CD4-positive, alpha-beta T cell (primary cell): Measurements from ENCODE around the gene CNKSR3. TPM values are rescaled to one million over a fixed set of nuclear protein-coding genes. Genes with fewer than 3 reads are reported as not detected.

Experiments used
- ATAC-seq: fragments of 200-7000 bp; cut with Tn5 transposase; one replicate; pipeline ENCODE4 v1.10.0; 2022; ENCODE audit warnings: mild to moderate bottlenecking; ENCODE audit not compliant: poor library complexity
- CTCF ChIA-PET: fragments of 350-600 bp; sonication (Branson Sonifier 250); formaldehyde crosslinking; loops from one replicate; lab custom pipeline; 2021; ENCODE audit warnings: antibody characterized with exemption, inconsistent platforms; lab: Charles Lee
- POLR2A ChIA-PET: fragments of 350-600 bp; sonication (Branson Sonifier 250); formaldehyde crosslinking; loops from one replicate; lab custom pipeline; 2021; ENCODE audit warnings: antibody characterized with exemption, inconsistent platforms; lab: Charles Lee
- DNase-seq, 14 experiments: peaks; one replicate each; pipeline ENCODE4 v3.0.0-alpha.2; 2013 to 2020; ENCODE audit warnings: mixed read lengths in 2 of 14
- H3K27ac ChIP-seq, 2 donors: one replicate each; pipeline versions ENCODE4 v1.5.1 to v1.7.0; 2013; ENCODE audit warnings: low read length in 2 of 2, low read depth in 1 of 2, mild to moderate bottlenecking in 1 of 2
- H3K27me3 ChIP-seq, 2 experiments: 1 replicate in 1 of 2; 2 replicates in 1 of 2; pipeline versions ENCODE4 v1.6.1 to v1.7.0; 2013; ENCODE audit warnings: low read length in 2 of 2, control low read depth in 1 of 2, mild to moderate bottlenecking in 1 of 2, moderate library complexity in 1 of 2; ENCODE audit not compliant: insufficient read depth in 2 of 2, control insufficient read depth in 1 of 2
- H3K36me3 ChIP-seq: one replicate; pipeline ENCODE4 v1.6.1; 2013; ENCODE audit warnings: low read length, control low read depth; ENCODE audit not compliant: insufficient read depth
- H3K4me1 ChIP-seq: one replicate; pipeline ENCODE4 v1.6.1; 2013; ENCODE audit warnings: low read length, control low read depth; ENCODE audit not compliant: insufficient read depth
- H3K4me3 ChIP-seq: one replicate; pipeline ENCODE4 v1.5.1; 2013; ENCODE audit warnings: mild to moderate bottlenecking, low read length, moderate library complexity
- H3K9me3 ChIP-seq, 2 experiments: 1 replicate in 1 of 2; 2 replicates in 1 of 2; pipeline versions ENCODE4 v1.6.1 to v1.7.0; 2013; ENCODE audit warnings: low read length in 2 of 2, mild to moderate bottlenecking in 2 of 2, control low read depth in 1 of 2, moderate library complexity in 1 of 2; ENCODE audit not compliant: control insufficient read depth in 1 of 2, insufficient read depth in 1 of 2
- H3K27ac Mint-ChIP-seq: one replicate; pipeline ENCODE4 v1.8.0; 2020; ENCODE audit warnings: mixed read lengths
- H3K27me3 Mint-ChIP-seq: one replicate; pipeline ENCODE4 v1.8.0; 2021; ENCODE audit warnings: mixed read lengths
- H3K36me3 Mint-ChIP-seq: one replicate; pipeline ENCODE4 v1.8.0; 2021; ENCODE audit warnings: low read depth, mixed read lengths
- H3K4me1 Mint-ChIP-seq: one replicate; pipeline ENCODE4 v1.8.0; 2021; ENCODE audit warnings: low read depth, mixed read lengths
- H3K4me3 Mint-ChIP-seq: one replicate; pipeline ENCODE4 v1.8.0; 2020; ENCODE audit warnings: mild to moderate bottlenecking, mixed read lengths
- H3K9me3 Mint-ChIP-seq: one replicate; pipeline ENCODE4 v1.8.0; 2020; ENCODE audit warnings: mixed read lengths
- intact Hi-C, 2 experiments: fragments of 100-400 bp; cut with DNase I in 1 of 2; cut with micrococcal nuclease in 1 of 2; formaldehyde crosslinking; loops; one replicate each; pipeline versions ENCODE4 v1.15.1 to v1.9.0; 2023 to 2025; cut with DNase I, micrococcal nuclease
- total RNA-seq, 174 experiments: library from RNA in 2 of 174; stranded (reverse) in 2 of 174; gene quantifications; one replicate each; pipeline ENCODE4 v1.2.3 and lab custom pipeline; 2021 to 2026
- TF ChIP-seq, protein P1 (sequence below): fragments of 200-600 bp; IDR thresholded peaks from one replicate; pipeline ENCODE4 v1.8.0; 2022; ENCODE audit warnings: antibody characterized with exemption, mild to moderate bottlenecking

The CNKSR3 gene
- total RNA-seq, 2 experiments from 2014 or later = 0.14 TPM; not detected in 1

DNA sequence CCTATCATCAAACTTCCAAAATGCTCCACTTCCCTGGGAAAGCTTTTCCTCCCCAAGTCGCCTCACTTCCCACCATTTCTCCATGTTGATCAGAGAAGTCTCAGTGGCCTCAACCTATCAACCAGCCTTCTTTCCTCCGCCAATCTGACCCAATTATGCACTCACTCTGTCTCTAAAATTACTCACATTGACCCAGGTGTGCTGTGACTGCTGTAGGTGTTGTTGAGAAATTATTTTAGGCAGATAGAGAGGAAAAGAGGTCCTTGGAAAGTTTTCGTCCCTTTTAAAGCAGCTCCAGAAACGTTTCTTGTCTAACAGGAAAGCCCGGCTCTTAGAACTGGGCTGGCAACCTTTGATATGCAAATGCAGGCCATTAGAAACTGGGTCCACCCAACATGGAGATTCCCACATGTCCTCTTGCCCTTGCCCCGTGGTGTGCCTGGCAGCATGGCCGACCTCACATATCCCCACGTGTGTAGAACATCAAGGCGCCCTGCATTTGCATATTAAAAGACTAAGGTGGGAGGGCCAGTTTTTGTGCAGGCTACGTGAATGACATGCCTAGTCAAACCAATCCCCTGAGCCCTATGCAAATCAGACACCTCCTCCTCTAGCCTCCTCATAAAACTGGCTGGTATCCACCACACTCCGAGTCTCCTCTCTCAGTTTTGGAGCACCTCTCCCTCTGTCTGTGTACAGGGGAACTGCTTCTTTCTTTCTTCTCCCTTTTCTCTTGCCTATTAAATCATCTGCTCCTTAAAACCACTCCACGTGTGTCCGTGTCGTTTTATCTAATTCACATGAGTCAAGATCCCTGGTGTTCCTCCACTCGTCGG is 166.8 kb downstream of the CNKSR3 start:
- no peaks in the 10 kb centered on the region for H3K4me1 Mint-ChIP-seq
- TF ChIP-seq, protein P1, sequence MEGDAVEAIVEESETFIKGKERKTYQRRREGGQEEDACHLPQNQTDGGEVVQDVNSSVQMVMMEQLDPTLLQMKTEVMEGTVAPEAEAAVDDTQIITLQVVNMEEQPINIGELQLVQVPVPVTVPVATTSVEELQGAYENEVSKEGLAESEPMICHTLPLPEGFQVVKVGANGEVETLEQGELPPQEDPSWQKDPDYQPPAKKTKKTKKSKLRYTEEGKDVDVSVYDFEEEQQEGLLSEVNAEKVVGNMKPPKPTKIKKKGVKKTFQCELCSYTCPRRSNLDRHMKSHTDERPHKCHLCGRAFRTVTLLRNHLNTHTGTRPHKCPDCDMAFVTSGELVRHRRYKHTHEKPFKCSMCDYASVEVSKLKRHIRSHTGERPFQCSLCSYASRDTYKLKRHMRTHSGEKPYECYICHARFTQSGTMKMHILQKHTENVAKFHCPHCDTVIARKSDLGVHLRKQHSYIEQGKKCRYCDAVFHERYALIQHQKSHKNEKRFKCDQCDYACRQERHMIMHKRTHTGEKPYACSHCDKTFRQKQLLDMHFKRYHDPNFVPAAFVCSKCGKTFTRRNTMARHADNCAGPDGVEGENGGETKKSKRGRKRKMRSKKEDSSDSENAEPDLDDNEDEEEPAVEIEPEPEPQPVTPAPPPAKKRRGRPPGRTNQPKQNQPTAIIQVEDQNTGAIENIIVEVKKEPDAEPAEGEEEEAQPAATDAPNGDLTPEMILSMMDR = no peak
- POLR2A ChIA-PET = no interaction called here

DNA sequence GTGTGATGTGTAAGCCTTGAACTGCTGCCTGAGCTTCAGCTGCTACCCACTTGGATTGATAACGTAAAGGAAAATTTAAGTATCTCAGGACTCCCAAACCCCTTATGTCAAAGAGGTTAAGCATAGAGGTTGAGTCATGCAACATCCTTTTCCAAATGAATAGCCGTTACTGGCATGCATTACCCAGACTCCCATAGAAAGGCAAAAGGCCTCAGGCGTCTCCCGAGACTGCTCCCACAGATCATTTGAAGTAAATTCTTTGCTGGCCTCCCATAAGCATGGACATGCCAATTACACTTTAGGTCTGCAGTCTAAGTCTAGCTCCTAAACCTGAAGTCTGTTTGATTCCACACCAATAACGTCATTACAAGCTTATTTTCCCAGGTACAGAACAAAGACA is 168.6 kb downstream of the CNKSR3 start:
- no peak overlapping the region for H3K27ac ChIP-seq
- no peak overlapping the region for H3K27ac Mint-ChIP-seq

More for the DNA sequence above, 166.8 kb downstream of the CNKSR3 start:
- no peaks in the 10 kb centered on the region for H3K27me3 ChIP-seq
- H3K9me3 ChIP-seq = peaks cover 0 to 6% of the 10 kb centered on the region in 2 experiments
- no peaks in the 10 kb centered on the region for H3K4me1 ChIP-seq
- CTCF ChIA-PET = no interaction called here
- intact Hi-C loops = no loop called here
- no peaks in the 10 kb centered on the region for H3K36me3 ChIP-seq
- Mint-ChIP-seq H3K4me3 (no peak overlapping the region), H3K36me3 (no peaks in the 10 kb centered on the region), H3K27me3 (no peaks in the 10 kb centered on the region), H3K9me3 (peaks cover 3% of the 10 kb centered on the region), H3K27ac (no peak overlapping the region)
- H3K4me3 ChIP-seq = no peak overlapping the region
- peak in 1 of 14 experiments; percentile 18 for DNase-seq
- H3K27ac ChIP-seq = no peak overlapping the region
- peak; percentile 56 for ATAC-seq

DNA sequence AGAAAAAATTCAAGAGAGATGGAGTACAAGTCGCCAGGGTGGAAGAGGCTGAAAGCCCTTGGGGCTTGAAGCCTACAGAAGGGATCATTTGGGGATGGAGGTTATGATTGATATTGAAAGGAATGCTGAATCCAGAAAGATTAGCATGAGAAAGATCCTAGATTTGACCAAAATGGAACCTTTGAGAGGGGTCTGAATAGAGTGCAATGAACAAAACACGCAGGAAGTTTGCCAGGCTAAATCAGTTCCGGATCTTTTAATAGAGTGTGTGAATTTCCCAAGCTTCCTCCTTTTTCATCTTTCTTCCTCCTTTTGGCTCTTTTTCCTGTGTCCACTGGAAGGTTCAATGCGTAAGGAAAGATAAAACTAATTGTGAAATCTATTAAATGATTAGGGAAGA is 169.1 kb downstream of the CNKSR3 start:
- DNase-seq (peak in 1 of 14 experiments; percentile 16), ATAC-seq (no peak)
- ChIA-PET POLR2A (no interaction called here), CTCF (no interaction called here)
- no peaks in the 10 kb centered on the region for H3K9me3 Mint-ChIP-seq
- Histone ChIP-seq H3K4me1 (no peaks in the 10 kb centered on the region), H3K4me3 (no peak overlapping the region), H3K36me3 (no peaks in the 10 kb centered on the region), H3K27ac (no peak overlapping the region), H3K9me3 (peaks cover 0 to under 1% of the 10 kb centered on the region in 2 experiments), H3K27me3 (no peaks in the 10 kb centered on the region)
- H3K27ac Mint-ChIP-seq = no peak overlapping the region
- no peaks in the 10 kb centered on the region for H3K4me1 Mint-ChIP-seq
- TF ChIP-seq, protein P1 = no peak
- H3K4me3 Mint-ChIP-seq = no peak overlapping the region
- intact Hi-C loops = no loop called here
- no peaks in the 10 kb centered on the region for H3K36me3 Mint-ChIP-seq
- no peaks in the 10 kb centered on the region for H3K27me3 Mint-ChIP-seq

More for the DNA sequence above, 168.6 kb downstream of the CNKSR3 start:
- ATAC-seq (no peak), DNase-seq (no peak)
- Mint-ChIP-seq H3K9me3 (peaks cover 1% of the 10 kb centered on the region), H3K27me3 (no peaks in the 10 kb centered on the region), H3K4me3 (no peak overlapping the region), H3K4me1 (no peaks in the 10 kb centered on the region), H3K36me3 (no peaks in the 10 kb centered on the region)
- no peak overlapping the region for H3K4me3 ChIP-seq
- H3K4me1 ChIP-seq = no peaks in the 10 kb centered on the region
- ChIA-PET POLR2A (interaction anchor here (0.6 kb wide), 1 partner anchor 20 kb away, joined by 3 read pairs; no protein-coding TSS in a partner anchor), CTCF (no interaction called here)
- TF ChIP-seq, protein P1 = no peak
- intact Hi-C loops = no loop called here
- peaks cover 0 to 6% of the 10 kb centered on the region in 2 experiments for H3K9me3 ChIP-seq
- H3K36me3 ChIP-seq = no peaks in the 10 kb centered on the region
- no peaks in the 10 kb centered on the region for H3K27me3 ChIP-seq

Other genes with a start within 250 kb of the CNKSR3 start
- gene IPCEF1, start 153.9 kb downstream of the CNKSR3 start, total RNA-seq = 10 to 100 TPM; 92.4 to 96.8 TPM
- gene SCAF8, start 222.7 kb upstream of the CNKSR3 start, total RNA-seq = 10 to 100 TPM; 82.6 to 83.8 TPM